ENCODE measurements around the gene KASH5.

DNA sequence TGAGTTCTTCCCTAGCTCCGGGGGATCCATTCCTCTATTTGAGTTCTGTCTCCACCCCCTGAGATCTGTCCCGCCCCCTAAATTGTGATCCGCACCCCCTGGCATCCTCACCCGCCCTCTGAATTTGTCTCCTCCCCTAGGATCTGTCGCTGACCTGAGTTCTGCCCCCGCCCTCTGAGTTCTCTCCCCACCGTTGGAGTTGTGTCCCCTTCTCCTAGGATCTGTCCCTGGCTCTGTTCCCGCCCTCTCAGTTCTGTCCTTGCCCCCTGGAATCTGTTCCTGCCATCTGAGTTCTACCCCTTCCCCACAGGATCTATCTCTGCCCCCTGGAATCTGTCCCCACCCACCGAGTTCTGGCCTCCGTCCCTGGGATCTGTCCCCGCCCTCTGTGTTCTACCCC, 54.3 kb downstream of the KASH5 start:
- TF ChIP-seq, protein P1, sequence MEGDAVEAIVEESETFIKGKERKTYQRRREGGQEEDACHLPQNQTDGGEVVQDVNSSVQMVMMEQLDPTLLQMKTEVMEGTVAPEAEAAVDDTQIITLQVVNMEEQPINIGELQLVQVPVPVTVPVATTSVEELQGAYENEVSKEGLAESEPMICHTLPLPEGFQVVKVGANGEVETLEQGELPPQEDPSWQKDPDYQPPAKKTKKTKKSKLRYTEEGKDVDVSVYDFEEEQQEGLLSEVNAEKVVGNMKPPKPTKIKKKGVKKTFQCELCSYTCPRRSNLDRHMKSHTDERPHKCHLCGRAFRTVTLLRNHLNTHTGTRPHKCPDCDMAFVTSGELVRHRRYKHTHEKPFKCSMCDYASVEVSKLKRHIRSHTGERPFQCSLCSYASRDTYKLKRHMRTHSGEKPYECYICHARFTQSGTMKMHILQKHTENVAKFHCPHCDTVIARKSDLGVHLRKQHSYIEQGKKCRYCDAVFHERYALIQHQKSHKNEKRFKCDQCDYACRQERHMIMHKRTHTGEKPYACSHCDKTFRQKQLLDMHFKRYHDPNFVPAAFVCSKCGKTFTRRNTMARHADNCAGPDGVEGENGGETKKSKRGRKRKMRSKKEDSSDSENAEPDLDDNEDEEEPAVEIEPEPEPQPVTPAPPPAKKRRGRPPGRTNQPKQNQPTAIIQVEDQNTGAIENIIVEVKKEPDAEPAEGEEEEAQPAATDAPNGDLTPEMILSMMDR (IDR thresholded peaks at IDR 0.05): no peak
- no peak for TF ChIP-seq POLR2AphosphoS5 (IDR thresholded peaks at IDR 0.05; ENCODE audit: insufficient read depth in 1 of 2, low read depth in 1 of 2)
- TF ChIP-seq POLR2A (IDR thresholded peaks at IDR 0.05): no peak
